Spleen (tissue), 7 donors: ENCODE results near the gene ARL14EPL.

ENCODE experiments used
- CTCF ChIP-seq, 11 experiments: fragments of 200-600 bp in 7 of 11; fragments of 450-650 bp in 4 of 11; sonication (generic) in 4 of 11; IDR thresholded peaks in 8 of 11; conservative IDR thresholded peaks in 3 of 11; 1 replicate in 7 of 11; 2 replicates in 4 of 11; pipeline versions ENCODE4 v1.4.0 to v1.8.0; 2016 to 2021; ENCODE audit warnings: antibody characterized with exemption in 11 of 11, inconsistent platforms in 4 of 11, mild to moderate bottlenecking in 1 of 11
- POLR2A ChIP-seq, 3 donors: fragments of 450-650 bp; IDR thresholded peaks; one replicate each; pipeline ENCODE4 v1.5.1; 2017; ENCODE audit warnings: antibody characterized with exemption in 3 of 3, mild to moderate bottlenecking in 1 of 3
- POLR2AphosphoS5 ChIP-seq, 3 donors: sonication (generic); formaldehyde crosslinking; IDR thresholded peaks; one replicate each; pipeline ENCODE4 v1.5.1; 2017; ENCODE audit warnings: antibody characterized with exemption in 3 of 3
- donor health status: DM: no; HTN: no; CAD: no; lungs with moderate emphysema.
- donor health status: DM: no; HTN: no; CAD: no.
- donor health status: DM: no; HTN: no; CAD: no.

DNA sequence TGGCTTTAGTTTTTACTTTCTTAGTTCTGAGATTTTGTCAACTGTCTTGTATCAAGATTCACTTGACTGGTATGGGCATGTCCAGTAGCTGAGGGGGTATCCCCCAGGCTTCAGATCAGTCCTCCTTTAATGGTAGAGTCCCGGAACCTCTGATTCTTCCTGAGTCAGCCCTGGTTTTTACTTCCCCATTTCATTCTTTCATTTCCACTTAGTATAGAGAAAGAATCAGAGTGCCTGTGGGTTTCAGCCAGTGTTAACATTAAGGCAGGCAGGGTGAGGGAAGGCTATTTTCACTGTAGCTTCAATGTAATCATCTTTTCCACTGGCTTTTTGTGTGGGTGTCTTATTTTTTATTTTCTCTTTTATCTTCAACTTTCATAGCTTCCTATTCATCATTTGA, 44.2 kb downstream of the ARL14EPL start:
- no peak for TF ChIP-seq POLR2A (IDR thresholded peaks at IDR 0.05)
- TF ChIP-seq CTCF (IDR thresholded peaks at IDR 0.05 in 8 of 11, conservative IDR thresholded peaks at IDR 0.05 in 3 of 11): no peak
- no peak for TF ChIP-seq POLR2AphosphoS5 (IDR thresholded peaks at IDR 0.05)
